GM18508 (cell line): ENCODE measurements around the gene STT3A.
"Not testable (repeated sequence)": the region's sequence is repeated elsewhere in the genome, so short reads cannot be mapped to it uniquely, and the experiment has no call there.

Experiments
- ATAC-seq: cut with Tn5 transposase; IDR thresholded peaks from one replicate; pipeline ENCODE4 v1.9.1; 2021; ENCODE audit warnings: moderate number of reproducible peaks; ENCODE audit not compliant: insufficient read depth, unreplicated experiment

Gene STT3A

GRCh38 chr11:125592305-125593113 is at the start of gene STT3A:
STT3A (plus strand) TSS chr11:125592852; CDS start chr11:125595916, 3,064 bp downstream.
- peak; percentile 97 for ATAC-seq

GRCh38 chr11:125550780-125551179 is 41.9 kb upstream of the STT3A start:
- ATAC-seq, result no peak

GRCh38 chr11:125551835-125552342 is 40.8 kb upstream of the STT3A start:
- ATAC-seq, result no peak

GRCh38 chr11:125552927-125553326 is 39.7 kb upstream of the STT3A start:
- ATAC-seq, result no peak

GRCh38 chr11:125553357-125553756 is 39.3 kb upstream of the STT3A start:
- no peak for ATAC-seq

GRCh38 chr11:125554038-125554437 is 38.6 kb upstream of the STT3A start:
- no peak for ATAC-seq

GRCh38 chr11:125559888-125560287 is 32.8 kb upstream of the STT3A start:
- ATAC-seq, result no peak

GRCh38 chr11:125561924-125562323 is 30.7 kb upstream of the STT3A start:
- no peak for ATAC-seq

GRCh38 chr11:125562430-125562829 is 30.2 kb upstream of the STT3A start:
- no peak for ATAC-seq

GRCh38 chr11:125564357-125564756 is 28.3 kb upstream of the STT3A start:
- ATAC-seq, result no peak

GRCh38 chr11:125566235-125566634 is 26.4 kb upstream of the STT3A start:
- no peak for ATAC-seq

GRCh38 chr11:125568970-125569914 is 23.4 kb upstream of the STT3A start, which contains the start of gene EI24:
EI24 (plus strand) TSS chr11:125569477; CDS start chr11:125572528, 3,051 bp downstream.
- ATAC-seq, result peak; percentile 85

- ATAC-seq, result peak; percentile 6
These were observed 22.6 kb upstream of the STT3A start for GRCh38 chr11:125569915-125570621.

- ATAC-seq, result no peak
These were observed 21.7 kb upstream of the STT3A start for GRCh38 chr11:125570952-125571351.

GRCh38 chr11:125572916-125573315 is 19.7 kb upstream of the STT3A start:
- ATAC-seq, result no peak

GRCh38 chr11:125577181-125577580 is 15.5 kb upstream of the STT3A start:
- ATAC-seq, result not testable (repeated sequence)

- ATAC-seq, result no peak
These were observed 13.9 kb upstream of the STT3A start for GRCh38 chr11:125578783-125579182.

GRCh38 chr11:125579811-125580210 is 12.8 kb upstream of the STT3A start:
- ATAC-seq, result no peak

GRCh38 chr11:125583496-125583895 is 9.2 kb upstream of the STT3A start:
- ATAC-seq, result no peak

- ATAC-seq, result no peak
These were observed 7.2 kb upstream of the STT3A start for GRCh38 chr11:125585487-125585886.
